Activated CD4-positive, alpha-beta T cell treated with anti-CD3 and anti-CD28 coated beads, Interleukin-2, amount 50 U/mL, for 24 hours (primary cell): ENCODE results near the gene SHISAL1.

Experiments used
- DNase-seq, 2 donors: peaks; one replicate each; pipeline ENCODE4 v3.0.0-alpha.2; 2020; ENCODE audit warnings: low read depth in 1 of 2, low spot score in 1 of 2

SHISAL1 gene

GRCh38 chr22:44266796-44267760 is 45.7 kb downstream of the SHISAL1 start:
- no peak for DNase-seq

- DNase-seq = no peak
Observed at GRCh38 chr22:44263547-44263946, 49.2 kb downstream of the SHISAL1 start.

GRCh38 chr22:44261861-44262595 is 50.7 kb downstream of the SHISAL1 start:
- DNase-seq = no peak

DNA sequence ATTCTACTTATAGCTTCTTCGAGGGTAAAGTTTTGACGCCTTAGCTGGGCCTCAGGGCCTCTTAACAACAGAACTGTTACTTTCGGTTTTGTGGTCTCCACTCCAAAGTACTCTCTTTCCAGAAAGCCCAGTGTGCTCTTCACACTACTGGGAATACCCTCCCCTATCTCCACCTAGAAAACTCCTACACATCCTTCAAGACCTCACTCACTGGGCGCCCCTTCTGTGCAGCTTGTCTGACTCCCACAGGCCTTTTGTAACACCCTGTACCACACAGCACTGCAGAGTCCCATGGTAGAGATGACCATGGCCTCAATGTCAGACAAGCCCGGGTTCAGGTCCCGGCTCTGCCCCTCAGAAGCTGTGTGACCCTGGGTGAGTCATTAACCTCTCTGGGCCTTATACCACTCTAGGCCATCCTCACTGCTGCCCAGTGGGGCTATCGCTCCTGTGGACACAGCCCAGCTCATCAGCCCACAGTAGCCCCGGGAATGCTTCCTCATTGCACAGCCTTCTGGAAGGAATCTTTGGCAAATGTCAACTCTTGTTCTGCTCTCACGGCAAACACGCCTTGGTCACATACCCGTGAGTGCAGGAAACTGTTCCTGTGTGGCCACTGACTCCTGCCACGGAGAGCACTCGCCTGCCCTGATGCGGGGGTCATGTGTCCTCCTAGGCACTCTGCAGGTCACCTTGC is 51.4 kb downstream of the SHISAL1 start:
- no peak for DNase-seq

DNA sequence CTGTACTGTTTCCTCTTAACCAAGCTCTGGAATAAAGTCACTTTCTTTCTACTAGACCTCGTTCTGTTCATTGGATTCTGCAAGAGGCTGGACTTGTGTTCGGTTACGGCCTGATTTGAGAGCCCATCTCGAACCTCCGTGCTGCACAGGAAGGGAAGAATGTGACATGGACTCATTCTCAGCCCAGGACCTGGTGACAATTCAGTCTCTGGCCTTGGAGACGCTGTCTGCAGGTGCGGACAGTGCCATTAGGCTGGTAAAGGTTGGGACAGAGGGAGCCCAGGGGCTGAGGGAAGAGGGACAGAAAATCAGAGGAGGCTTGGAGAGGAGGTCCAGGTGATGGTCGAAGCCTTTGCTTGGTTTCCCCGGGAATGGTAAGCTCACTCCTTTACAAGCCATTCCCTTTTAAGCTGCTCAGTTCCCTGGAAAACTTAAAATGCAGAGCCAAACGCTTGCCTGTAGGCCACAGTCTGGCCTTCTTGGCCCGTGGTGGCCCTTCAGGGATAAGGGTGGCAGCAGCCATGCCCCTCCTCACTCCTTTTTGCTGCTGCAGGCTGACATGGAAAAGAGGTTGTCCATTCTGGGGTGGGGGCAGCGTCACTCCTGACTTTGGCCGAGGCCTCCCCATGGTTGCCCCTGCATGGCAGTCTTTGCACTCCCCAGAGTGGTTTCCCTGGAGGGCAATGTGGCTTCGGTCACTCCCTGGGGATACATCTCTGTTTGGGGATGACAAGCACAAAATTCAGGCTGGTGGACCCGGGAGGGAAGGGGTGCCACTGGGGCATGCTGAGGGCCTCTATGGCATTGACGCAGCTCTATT is 52.3 kb downstream of the SHISAL1 start:
- no peak for DNase-seq

DNA sequence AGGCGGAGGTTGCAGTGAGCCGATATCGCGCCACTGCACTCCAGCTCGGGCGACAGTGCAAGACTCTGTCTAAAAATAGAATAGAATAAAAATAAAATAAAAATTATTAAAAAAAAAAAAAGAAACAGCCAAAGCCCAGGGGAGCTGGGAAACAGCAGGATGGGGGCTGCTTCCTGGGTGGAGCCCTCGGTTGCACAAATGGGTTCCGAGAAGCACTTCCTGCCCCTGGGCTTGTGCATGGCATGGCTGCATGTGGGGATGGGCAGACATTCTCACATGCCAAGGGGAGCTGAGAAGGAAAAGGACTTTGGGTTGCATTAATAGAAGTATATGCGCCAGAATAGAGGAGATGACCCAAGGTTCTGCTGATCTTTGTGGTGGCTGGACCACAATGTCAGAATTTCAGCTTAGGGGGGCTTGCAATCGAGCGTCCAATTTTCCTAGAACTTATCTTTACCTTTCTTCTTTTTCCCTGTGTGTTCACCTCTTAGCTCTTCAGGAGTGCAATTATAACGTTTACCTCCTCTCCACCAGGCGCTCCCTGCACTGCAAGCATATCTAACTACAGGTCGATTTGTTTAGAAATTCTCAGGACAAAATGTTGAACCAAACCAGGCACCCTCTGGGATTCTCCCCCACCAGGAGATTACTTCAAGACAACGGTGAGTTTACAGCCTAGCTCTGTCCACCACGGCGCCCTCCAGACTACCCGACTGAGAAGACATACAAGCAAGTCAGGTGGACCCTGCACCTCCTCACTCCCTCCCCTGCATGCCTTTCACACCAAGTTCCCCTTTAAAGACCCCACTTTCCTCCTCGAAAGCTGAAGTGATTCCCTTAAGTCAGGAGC is 53.2 kb downstream of the SHISAL1 start:
- DNase-seq = no peak

DNA sequence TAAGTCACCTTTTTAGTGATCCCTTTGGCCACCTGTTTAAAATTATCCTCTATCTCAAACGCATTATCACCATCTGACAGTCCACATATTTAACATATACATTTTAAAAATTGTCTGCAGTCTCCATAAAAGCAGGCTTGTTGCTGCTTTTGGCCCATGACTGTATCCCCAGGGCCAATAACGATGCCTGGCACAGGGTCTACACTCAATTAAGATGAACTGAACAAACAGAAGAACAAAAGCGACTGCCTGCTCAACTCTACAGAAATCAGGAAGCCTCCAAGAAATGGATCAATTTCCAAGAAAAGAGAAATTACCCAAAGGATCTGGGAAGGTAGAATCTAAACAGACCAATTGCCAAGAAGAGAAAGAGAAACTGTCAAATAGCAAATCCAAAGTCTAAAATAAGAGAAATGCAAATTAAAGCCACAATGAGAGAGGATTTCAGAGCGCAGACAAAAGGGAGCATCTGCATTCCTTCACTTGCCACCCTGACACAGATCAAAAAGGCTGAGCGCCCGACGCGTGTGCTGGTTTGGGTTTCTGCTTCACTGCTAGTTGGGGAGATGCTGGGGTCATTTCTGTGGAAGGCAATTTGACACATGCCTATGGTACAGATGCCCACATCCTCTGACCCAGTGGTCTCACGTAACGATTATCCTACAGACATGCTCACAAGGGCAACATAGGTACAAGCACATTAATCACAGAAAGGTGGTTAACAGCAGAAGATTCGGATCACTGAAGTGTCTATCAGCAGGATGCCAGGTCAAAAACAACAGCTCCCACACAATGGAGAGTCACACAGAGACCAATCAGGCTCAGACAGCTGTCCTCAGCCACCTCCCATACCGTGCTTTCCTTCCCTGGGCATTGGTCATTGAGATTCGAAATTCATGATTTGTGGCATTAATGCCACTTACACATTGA is 55.9 kb downstream of the SHISAL1 start:
- DNase-seq = no peak

GRCh38 chr22:44256085-44256484 is 56.7 kb downstream of the SHISAL1 start:
- DNase-seq = no peak

DNA sequence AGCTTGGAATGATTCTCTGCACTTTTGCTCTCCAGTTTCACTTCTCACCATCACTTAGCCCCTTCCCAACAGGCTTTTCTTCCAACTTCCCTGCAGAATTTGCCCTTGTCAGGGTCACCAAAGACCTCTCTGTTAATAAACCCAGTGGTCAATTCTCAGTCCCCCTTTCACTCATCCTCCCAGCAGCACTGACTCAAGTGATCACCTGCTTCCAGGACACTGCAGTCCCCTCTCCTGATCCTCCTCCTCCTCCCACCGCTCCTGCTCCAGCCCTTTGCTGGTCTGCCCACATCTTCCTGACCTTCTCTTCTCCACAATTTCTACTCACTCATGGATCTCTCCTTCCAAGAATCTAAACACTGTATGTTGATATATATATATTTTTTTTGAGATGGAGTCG is 57.9 kb downstream of the SHISAL1 start:
- no peak for DNase-seq

GRCh38 chr22:44249376-44250147 is 63.2 kb downstream of the SHISAL1 start:
- DNase-seq = no peak

GRCh38 chr22:44248926-44249325 is 63.8 kb downstream of the SHISAL1 start:
- DNase-seq = no peak

DNA sequence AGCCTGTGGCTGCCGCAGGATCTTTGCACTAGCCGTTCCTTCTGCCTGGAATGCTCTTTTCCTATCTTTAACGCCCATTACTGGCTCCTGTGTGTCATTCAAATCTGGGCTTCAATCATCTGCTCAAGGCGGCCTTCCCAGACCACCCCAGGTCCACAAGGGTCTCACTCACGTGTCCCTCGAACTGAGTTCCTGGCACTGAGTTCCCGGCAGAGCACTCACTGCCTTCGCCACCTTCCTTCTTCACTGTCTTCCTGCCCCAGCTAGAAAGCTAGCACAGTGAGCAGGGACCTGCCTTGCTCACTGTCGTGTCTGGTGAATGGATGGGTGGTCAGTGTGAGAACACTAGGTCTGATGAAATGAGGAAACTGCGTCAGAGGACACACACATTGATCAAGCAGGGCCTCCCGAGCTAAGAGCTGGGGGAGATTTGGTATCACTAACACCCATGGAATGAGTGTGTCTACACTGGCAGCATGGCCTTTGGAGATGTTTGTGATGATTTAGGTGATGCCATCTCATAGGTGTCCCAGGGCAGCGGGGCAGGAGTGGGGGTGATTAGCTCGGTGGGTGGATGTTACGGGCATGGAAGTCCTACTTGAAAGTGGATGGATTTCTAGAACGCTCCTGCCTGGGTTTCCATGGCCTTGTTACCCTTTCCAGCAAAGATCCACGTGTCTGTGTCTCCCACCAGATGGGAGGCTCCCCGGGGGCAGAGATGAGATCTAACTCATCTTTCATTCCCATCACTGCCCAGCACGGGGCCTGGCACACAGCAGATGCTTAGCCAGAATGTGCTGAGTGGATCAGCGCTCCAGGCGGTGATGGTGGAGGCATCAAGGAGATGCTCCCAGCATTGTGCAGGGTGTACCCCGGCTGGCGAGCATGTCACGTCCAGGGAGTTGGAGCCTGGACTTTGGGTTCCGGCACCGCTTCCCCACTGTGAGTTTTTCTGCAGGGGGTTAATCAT is 64.5 kb downstream of the SHISAL1 start:
- no peak for DNase-seq

- DNase-seq = no peak
Observed at GRCh38 chr22:44247346-44247745, 65.4 kb downstream of the SHISAL1 start.

GRCh38 chr22:44246615-44247326 is 66.0 kb downstream of the SHISAL1 start:
- DNase-seq = no peak

- no peak for DNase-seq
Observed at GRCh38 chr22:44245867-44246266, 66.9 kb downstream of the SHISAL1 start.

- no peak for DNase-seq
Observed at GRCh38 chr22:44245438-44245837, 67.3 kb downstream of the SHISAL1 start.
